OCI-LY7 (cell line): Measurements from ENCODE around the gene RPS6KA2.

Experiments
- CTCF ChIP-seq: fragments of 200-600 bp; sonication (generic); conservative IDR thresholded peaks from 2 replicates; pipeline ENCODE4 v1.5.1; 2014; ENCODE audit warnings: mild to moderate bottlenecking, antibody characterized with exemption, low read length, moderate library complexity, mixed read lengths
- EZH2phosphoT487 ChIP-seq: fragments of 200-600 bp; sonication (generic); IDR thresholded peaks from 2 replicates; pipeline ENCODE4 v1.6.1; 2018; ENCODE audit warnings: low read depth, borderline replicate concordance, mild to moderate bottlenecking, mixed run types, antibody characterized with exemption, low read length, moderate library complexity, mixed read lengths

DNA sequence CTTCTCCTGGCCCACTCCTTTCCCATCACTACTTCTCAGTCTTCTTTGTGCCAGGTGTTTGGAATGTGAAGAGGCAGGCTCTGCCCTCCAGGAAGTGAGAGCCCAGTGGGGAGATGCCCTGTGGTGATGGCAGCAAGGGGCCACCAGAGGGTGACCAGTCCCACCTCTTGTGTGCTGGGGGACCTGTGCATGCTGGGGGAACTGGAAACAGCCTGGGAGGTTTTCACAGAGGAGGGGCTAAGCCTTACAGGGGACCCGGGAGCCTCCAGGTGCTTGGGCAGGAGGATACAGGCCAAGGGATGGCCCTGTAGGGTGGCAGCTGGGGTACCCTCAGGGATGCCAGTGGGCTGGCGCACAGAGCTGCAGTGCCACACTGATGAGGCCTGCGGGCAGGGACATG lies 112.9 kb downstream of the RPS6KA2 start:
- TF ChIP-seq CTCF (no peak), EZH2phosphoT487 (no peak)
